Thymus (tissue), 11 donors: Measurements from ENCODE around the gene DSC3. TPM values are rescaled to one million over a fixed set of nuclear protein-coding genes. Genes with fewer than 3 reads are reported as not detected.
"Not testable (repeated sequence)": the region's sequence is repeated elsewhere in the genome, so short reads cannot be mapped to it uniquely, and the experiment has no call there.

ENCODE experiments used
- DNase-seq, 9 donors: peaks; one replicate each; pipeline ENCODE4 v3.0.0-alpha.2; 2013; ENCODE audit warnings: low spot score in 9 of 9, low read depth in 6 of 9, missing footprints in 1 of 9
- H3K27ac ChIP-seq, 2 donors: one replicate each; pipeline ENCODE4 v1.5.1; 2013; ENCODE audit warnings: control low read depth in 1 of 2, low read depth in 1 of 2, low read length in 1 of 2, mild to moderate bottlenecking in 1 of 2, moderate library complexity in 1 of 2
- H3K27me3 ChIP-seq, 2 donors: one replicate each; pipeline ENCODE4 v1.5.1; 2013; ENCODE audit warnings: low read length in 1 of 2; ENCODE audit not compliant: control insufficient read depth in 2 of 2, insufficient read depth in 1 of 2
- H3K36me3 ChIP-seq, 2 donors: one replicate each; pipeline ENCODE4 v1.5.1; 2013; ENCODE audit warnings: low read length in 1 of 2, mild to moderate bottlenecking in 1 of 2, moderate library complexity in 1 of 2; ENCODE audit not compliant: control insufficient read depth in 2 of 2, insufficient read depth in 2 of 2
- H3K4me1 ChIP-seq, 2 donors: one replicate each; pipeline ENCODE4 v1.5.1; 2013; ENCODE audit warnings: low read length in 2 of 2; ENCODE audit not compliant: control insufficient read depth in 2 of 2, insufficient read depth in 2 of 2
- H3K4me3 ChIP-seq, 2 donors: one replicate each; pipeline ENCODE4 v1.5.1; 2013; ENCODE audit warnings: low read length in 2 of 2, control low read depth in 1 of 2, mild to moderate bottlenecking in 1 of 2
- H3K9me3 ChIP-seq, 2 donors: one replicate each; pipeline ENCODE4 v1.5.1; 2013; ENCODE audit warnings: low read length in 1 of 2, mild to moderate bottlenecking in 1 of 2; ENCODE audit not compliant: control insufficient read depth in 2 of 2, insufficient read depth in 1 of 2
- WGBS: extraction: QIAGEN DNeasy Blood & Tissue Kit; methylation state at CpG from one replicate; pipeline ENCODE4 v1.1.7; 2013; 5-methylcytosine and 5-hydroxymethylcytosine counted together
- polyA plus RNA-seq: library from polyadenylated mRNA; stranded (reverse); fragments of 200-250 nt; gene quantifications from one replicate; pipeline ENCODE4 v1.2.3, GENCODE V29; 2013
- total RNA-seq: library from RNA; stranded (reverse); fragments of 120-200 nt; gene quantifications from one replicate; pipeline ENCODE4 v1.2.4, GENCODE V29; 2013
- donor health status: healthy.

The DSC3 gene
- total and polyA plus RNA-seq, 2 donors: 6.9 to 16.8 TPM

- H3K27me3 ChIP-seq: peaks cover 24 to 34% of the 10 kb centered on the region in 2 donors
- not testable (repeated sequence) for H3K4me1 ChIP-seq, DNase-seq, H3K27ac ChIP-seq, H3K4me3 ChIP-seq, H3K36me3 ChIP-seq, H3K9me3 ChIP-seq
- WGBS: 94% methylated on average over 5 of the region's 5 CpGs
Observed at GRCh38 chr18:31037686-31038085, 4.9 kb downstream of the DSC3 start.

DNA sequence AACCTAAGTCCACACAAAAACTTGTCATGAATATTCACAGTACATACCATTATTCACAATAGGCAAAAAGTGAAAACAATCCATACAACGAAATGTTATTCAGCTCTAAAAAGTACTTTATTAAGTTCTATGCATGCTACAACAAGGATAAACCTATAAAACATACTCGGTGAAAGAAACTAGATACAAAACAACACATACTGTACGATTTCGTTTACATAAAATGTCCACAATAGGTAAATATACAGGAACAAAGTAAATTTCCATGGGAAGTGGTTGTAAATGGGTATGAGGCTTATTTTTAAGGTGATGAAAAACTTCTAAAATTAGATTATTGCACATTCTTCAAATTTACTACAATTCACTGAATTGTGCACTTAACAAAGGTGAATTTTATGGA, 8.0 kb downstream of the DSC3 start:
- DNase-seq: no peak
- Histone ChIP-seq H3K36me3 (no peaks in the 10 kb centered on the region), H3K27ac (no peak overlapping the region), H3K4me1 (no peaks in the 10 kb centered on the region), H3K9me3 (no peaks in the 10 kb centered on the region), H3K27me3 (peaks cover 0 to 4% of the 10 kb centered on the region in 2 donors), H3K4me3 (no peak overlapping the region)
- 94% methylated on average over 4 of the region's 4 CpGs for WGBS

GRCh38 chr18:31030574-31031278, 11.8 kb downstream of the DSC3 start:
- 88% methylated on average over 4 of the region's 4 CpGs for WGBS
- Histone ChIP-seq H3K4me3 (no peak overlapping the region), H3K27ac (no peak overlapping the region), H3K4me1 (no peaks in the 10 kb centered on the region), H3K27me3 (no peaks in the 10 kb centered on the region), H3K36me3 (no peaks in the 10 kb centered on the region), H3K9me3 (no peaks in the 10 kb centered on the region)
- no peak for DNase-seq

GRCh38 chr18:31015715-31016434, 26.7 kb downstream of the DSC3 start:
- no peaks in the 10 kb centered on the region for H3K36me3 ChIP-seq
- H3K27me3 ChIP-seq: no peaks in the 10 kb centered on the region
- no peak overlapping the region for H3K4me3 ChIP-seq
- WGBS: 91% methylated on average over 3 of the region's 3 CpGs
- no peak overlapping the region for H3K27ac ChIP-seq
- DNase-seq: no peak
- H3K4me1 ChIP-seq: no peaks in the 10 kb centered on the region
- no peaks in the 10 kb centered on the region for H3K9me3 ChIP-seq

GRCh38 chr18:31011455-31011854, 31.1 kb downstream of the DSC3 start:
- WGBS: 97% methylated on average over 7 of the region's 7 CpGs
- not testable (repeated sequence) for H3K36me3 ChIP-seq, DNase-seq, H3K9me3 ChIP-seq, H3K27ac ChIP-seq, H3K4me1 ChIP-seq, H3K27me3 ChIP-seq, H3K4me3 ChIP-seq

- Histone ChIP-seq H3K27me3 (no peaks in the 10 kb centered on the region), H3K36me3 (no peaks in the 10 kb centered on the region), H3K27ac (no peak overlapping the region), H3K4me1 (no peaks in the 10 kb centered on the region), H3K9me3 (no peaks in the 10 kb centered on the region), H3K4me3 (no peak overlapping the region)
- 93% methylated on average over 4 of the region's 4 CpGs for WGBS
- no peak for DNase-seq
Observed at GRCh38 chr18:31010601-31011000, 31.9 kb downstream of the DSC3 start.

GRCh38 chr18:30999887-31000628, 42.5 kb downstream of the DSC3 start:
- H3K36me3 ChIP-seq: no peaks in the 10 kb centered on the region
- no peaks in the 10 kb centered on the region for H3K9me3 ChIP-seq
- no peak for DNase-seq
- H3K4me3 ChIP-seq: no peak overlapping the region
- H3K27ac ChIP-seq: no peak overlapping the region
- no peaks in the 10 kb centered on the region for H3K4me1 ChIP-seq
- WGBS: 89% methylated on average over 8 of the region's 8 CpGs
- no peaks in the 10 kb centered on the region for H3K27me3 ChIP-seq

- no peak for DNase-seq
- Histone ChIP-seq H3K4me3 (no peak overlapping the region), H3K27me3 (no peaks in the 10 kb centered on the region), H3K36me3 (no peaks in the 10 kb centered on the region), H3K4me1 (no peaks in the 10 kb centered on the region), H3K27ac (no peak overlapping the region), H3K9me3 (no peaks in the 10 kb centered on the region)
- WGBS: 57% methylated on average over 2 of the region's 2 CpGs
Observed at GRCh38 chr18:30999186-30999585, 43.4 kb downstream of the DSC3 start.

GRCh38 chr18:30997223-30997622, 45.3 kb downstream of the DSC3 start:
- no peaks in the 10 kb centered on the region for H3K9me3 ChIP-seq
- H3K36me3 ChIP-seq: no peaks in the 10 kb centered on the region
- H3K4me1 ChIP-seq: no peaks in the 10 kb centered on the region
- no peak overlapping the region for H3K27ac ChIP-seq
- no peak overlapping the region for H3K4me3 ChIP-seq
- 72% methylated on average over 2 of the region's 2 CpGs for WGBS
- DNase-seq: no peak
- no peaks in the 10 kb centered on the region for H3K27me3 ChIP-seq
